HepG2 (cell line): ENCODE measurements around the gene AFTPH. TPM values are rescaled to one million over a fixed set of nuclear protein-coding genes. Genes with fewer than 3 reads are reported as not detected.

Experiments
- CENPX ChIP-seq: sonication (generic); formaldehyde crosslinking; IDR thresholded peaks from 2 replicates; pipeline ENCODE4 v1.9.0; 2021; ENCODE audit warnings: mild to moderate bottlenecking, missing genetic modification reagents, moderate library complexity
- HOXA5 ChIP-seq: sonication (generic); formaldehyde crosslinking; IDR thresholded peaks from 2 replicates; pipeline ENCODE4 v1.4.0; 2020; ENCODE audit warnings: missing genetic modification reagents
- JUND ChIP-seq: sonication (generic); formaldehyde crosslinking; IDR thresholded peaks from 2 replicates; pipeline ENCODE4 v1.8.0; 2022; ENCODE audit warnings: mild to moderate bottlenecking, missing genetic modification reagents
- MAFG ChIP-seq: sonication (generic); formaldehyde crosslinking; IDR thresholded peaks from 2 replicates; pipeline ENCODE4 v1.5.1; 2020; ENCODE audit warnings: mild to moderate bottlenecking, missing genetic modification reagents
- NPAS2 ChIP-seq: sonication (generic); formaldehyde crosslinking; IDR thresholded peaks from 2 replicates; pipeline ENCODE4 v1.8.0; 2022; ENCODE audit warnings: mild to moderate bottlenecking, missing genetic modification reagents, borderline replicate concordance
- PAF1 ChIP-seq: IDR thresholded peaks from 2 replicates; pipeline ENCODE4 v1.6.1; 2016; ENCODE audit warnings: missing genetic modification reagents, missing compliant biosample characterization
- ZNF674 ChIP-seq: sonication (generic); formaldehyde crosslinking; IDR thresholded peaks from 2 replicates; pipeline ENCODE4 v1.5.0; 2020; ENCODE audit warnings: low read depth, mild to moderate bottlenecking, missing genetic modification reagents
- polyA plus RNA-seq, 8 experiments: library from polyadenylated mRNA; depleted of rRNA in 3 of 8; stranded (reverse) in 7 of 8; unstranded in 1 of 8; fragments of >200 nt; fragmentation: Illumina TruSeq in 4 of 8; extraction: Trizol in 4 of 8; gene quantifications; 2 replicates each; pipeline versions ENCODE4 v1.2.1 to v1.2.3, GENCODE V29; 2011 to 2016; ENCODE audit warnings: low read depth in 4 of 8, missing spikeins in 1 of 8, mixed read lengths in 1 of 8; ENCODE audit not compliant: insufficient read depth in 1 of 8
- total RNA-seq, 5 experiments: library from RNA; depleted of rRNA; stranded (reverse); fragments of >200 nt; fragmentation: Illumina TruSeq; extraction: Trizol; gene quantifications; 2 replicates each; pipeline ENCODE4 v1.2.3, GENCODE V29; 2016; ENCODE audit warnings: low read depth in 1 of 5
- TF ChIP-seq, protein P1 (sequence below): sonication (generic); formaldehyde crosslinking; IDR thresholded peaks from 2 replicates; pipeline ENCODE4 v1.4.0; 2020; ENCODE audit warnings: mild to moderate bottlenecking, missing genetic modification reagents
- TF ChIP-seq, protein P2 (sequence below): sonication (generic); formaldehyde crosslinking; IDR thresholded peaks from 2 replicates; pipeline ENCODE4 v1.8.0; 2022; ENCODE audit warnings: mild to moderate bottlenecking, missing genetic modification reagents, moderate library complexity
- TF ChIP-seq, protein P3 (sequence below): sonication (generic); formaldehyde crosslinking; IDR thresholded peaks from 2 replicates; pipeline ENCODE4 v1.4.0; 2020; ENCODE audit warnings: mild to moderate bottlenecking, missing genetic modification reagents
- TF ChIP-seq, protein P4 (sequence below): sonication (generic); formaldehyde crosslinking; IDR thresholded peaks from 2 replicates; pipeline ENCODE4 v1.9.0; 2021; ENCODE audit warnings: mild to moderate bottlenecking, missing genetic modification reagents
- TF ChIP-seq, protein P5 (sequence below): IDR thresholded peaks from 2 replicates; pipeline ENCODE4 v1.6.1; 2016; ENCODE audit warnings: mild to moderate bottlenecking
- TF ChIP-seq, protein P6 (sequence below): sonication (generic); formaldehyde crosslinking; IDR thresholded peaks from 2 replicates; pipeline ENCODE4 v1.5.1; 2020; ENCODE audit warnings: mild to moderate bottlenecking, missing genetic modification reagents

Gene AFTPH
- total and polyA plus RNA-seq, 2 of the 13 experiments (the other 11 are each of a cell fraction or from before 2014, with no cell fraction given): 27.5 to 36.8 TPM

DNA sequence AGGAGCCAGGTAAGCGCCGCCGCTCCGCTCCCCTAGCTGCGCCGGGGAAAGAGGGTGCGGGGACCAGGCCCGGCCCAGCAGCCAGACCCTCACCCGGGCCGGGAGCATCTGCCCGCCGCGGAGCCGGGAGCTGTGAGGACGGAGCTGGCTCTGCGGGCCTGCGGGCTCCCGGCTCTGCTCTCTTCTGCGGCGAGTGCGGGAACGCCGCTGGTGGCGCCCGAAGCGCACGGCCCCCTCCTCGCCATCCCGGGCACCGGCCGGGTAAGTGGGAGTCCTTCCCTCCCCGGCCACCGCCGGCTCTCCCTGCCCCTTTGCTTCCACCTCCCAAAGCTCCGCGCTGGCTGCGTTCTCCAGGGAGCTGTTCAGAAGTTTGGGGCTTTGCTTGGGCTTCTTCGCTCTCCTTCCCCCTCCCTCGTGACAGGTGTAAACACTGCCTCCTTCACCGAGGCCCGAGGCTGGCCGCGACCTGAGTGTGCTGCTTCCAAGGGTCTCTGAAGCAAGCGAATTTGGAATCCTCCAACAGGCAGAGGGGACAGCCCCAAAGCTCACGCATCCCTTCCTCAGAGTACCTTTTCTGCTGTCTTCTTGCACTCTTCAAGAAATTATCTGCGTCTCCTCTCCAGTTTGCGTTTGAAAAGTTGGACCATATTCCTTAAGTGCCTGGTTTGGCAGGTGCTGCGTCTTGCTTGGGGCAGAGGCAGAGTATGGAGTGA, 632 bp downstream of the AFTPH start (continued):
- no peak for TF ChIP-seq PAF1 (CRISPR knock-in tag)
- no peak for TF ChIP-seq CENPX (CRISPR knock-in tag)
- peak; percentile 90; the same call in 1 of the 2 replicates for TF ChIP-seq HOXA5 (CRISPR knock-in tag)
- TF ChIP-seq, protein P1, sequence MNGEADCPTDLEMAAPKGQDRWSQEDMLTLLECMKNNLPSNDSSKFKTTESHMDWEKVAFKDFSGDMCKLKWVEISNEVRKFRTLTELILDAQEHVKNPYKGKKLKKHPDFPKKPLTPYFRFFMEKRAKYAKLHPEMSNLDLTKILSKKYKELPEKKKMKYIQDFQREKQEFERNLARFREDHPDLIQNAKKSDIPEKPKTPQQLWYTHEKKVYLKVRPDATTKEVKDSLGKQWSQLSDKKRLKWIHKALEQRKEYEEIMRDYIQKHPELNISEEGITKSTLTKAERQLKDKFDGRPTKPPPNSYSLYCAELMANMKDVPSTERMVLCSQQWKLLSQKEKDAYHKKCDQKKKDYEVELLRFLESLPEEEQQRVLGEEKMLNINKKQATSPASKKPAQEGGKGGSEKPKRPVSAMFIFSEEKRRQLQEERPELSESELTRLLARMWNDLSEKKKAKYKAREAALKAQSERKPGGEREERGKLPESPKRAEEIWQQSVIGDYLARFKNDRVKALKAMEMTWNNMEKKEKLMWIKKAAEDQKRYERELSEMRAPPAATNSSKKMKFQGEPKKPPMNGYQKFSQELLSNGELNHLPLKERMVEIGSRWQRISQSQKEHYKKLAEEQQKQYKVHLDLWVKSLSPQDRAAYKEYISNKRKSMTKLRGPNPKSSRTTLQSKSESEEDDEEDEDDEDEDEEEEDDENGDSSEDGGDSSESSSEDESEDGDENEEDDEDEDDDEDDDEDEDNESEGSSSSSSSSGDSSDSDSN (CRISPR knock-in tag): peak; percentile 96
- TF ChIP-seq, protein P2, sequence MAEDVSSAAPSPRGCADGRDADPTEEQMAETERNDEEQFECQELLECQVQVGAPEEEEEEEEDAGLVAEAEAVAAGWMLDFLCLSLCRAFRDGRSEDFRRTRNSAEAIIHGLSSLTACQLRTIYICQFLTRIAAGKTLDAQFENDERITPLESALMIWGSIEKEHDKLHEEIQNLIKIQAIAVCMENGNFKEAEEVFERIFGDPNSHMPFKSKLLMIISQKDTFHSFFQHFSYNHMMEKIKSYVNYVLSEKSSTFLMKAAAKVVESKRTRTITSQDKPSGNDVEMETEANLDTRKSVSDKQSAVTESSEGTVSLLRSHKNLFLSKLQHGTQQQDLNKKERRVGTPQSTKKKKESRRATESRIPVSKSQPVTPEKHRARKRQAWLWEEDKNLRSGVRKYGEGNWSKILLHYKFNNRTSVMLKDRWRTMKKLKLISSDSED (CRISPR knock-in tag): no peak
- TF ChIP-seq NPAS2: no peak
- TF ChIP-seq, protein P3, sequence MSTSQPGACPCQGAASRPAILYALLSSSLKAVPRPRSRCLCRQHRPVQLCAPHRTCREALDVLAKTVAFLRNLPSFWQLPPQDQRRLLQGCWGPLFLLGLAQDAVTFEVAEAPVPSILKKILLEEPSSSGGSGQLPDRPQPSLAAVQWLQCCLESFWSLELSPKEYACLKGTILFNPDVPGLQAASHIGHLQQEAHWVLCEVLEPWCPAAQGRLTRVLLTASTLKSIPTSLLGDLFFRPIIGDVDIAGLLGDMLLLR: peak; percentile 81; the same call in 1 of the 2 replicates
- TF ChIP-seq JUND: no peak
- TF ChIP-seq, protein P4, sequence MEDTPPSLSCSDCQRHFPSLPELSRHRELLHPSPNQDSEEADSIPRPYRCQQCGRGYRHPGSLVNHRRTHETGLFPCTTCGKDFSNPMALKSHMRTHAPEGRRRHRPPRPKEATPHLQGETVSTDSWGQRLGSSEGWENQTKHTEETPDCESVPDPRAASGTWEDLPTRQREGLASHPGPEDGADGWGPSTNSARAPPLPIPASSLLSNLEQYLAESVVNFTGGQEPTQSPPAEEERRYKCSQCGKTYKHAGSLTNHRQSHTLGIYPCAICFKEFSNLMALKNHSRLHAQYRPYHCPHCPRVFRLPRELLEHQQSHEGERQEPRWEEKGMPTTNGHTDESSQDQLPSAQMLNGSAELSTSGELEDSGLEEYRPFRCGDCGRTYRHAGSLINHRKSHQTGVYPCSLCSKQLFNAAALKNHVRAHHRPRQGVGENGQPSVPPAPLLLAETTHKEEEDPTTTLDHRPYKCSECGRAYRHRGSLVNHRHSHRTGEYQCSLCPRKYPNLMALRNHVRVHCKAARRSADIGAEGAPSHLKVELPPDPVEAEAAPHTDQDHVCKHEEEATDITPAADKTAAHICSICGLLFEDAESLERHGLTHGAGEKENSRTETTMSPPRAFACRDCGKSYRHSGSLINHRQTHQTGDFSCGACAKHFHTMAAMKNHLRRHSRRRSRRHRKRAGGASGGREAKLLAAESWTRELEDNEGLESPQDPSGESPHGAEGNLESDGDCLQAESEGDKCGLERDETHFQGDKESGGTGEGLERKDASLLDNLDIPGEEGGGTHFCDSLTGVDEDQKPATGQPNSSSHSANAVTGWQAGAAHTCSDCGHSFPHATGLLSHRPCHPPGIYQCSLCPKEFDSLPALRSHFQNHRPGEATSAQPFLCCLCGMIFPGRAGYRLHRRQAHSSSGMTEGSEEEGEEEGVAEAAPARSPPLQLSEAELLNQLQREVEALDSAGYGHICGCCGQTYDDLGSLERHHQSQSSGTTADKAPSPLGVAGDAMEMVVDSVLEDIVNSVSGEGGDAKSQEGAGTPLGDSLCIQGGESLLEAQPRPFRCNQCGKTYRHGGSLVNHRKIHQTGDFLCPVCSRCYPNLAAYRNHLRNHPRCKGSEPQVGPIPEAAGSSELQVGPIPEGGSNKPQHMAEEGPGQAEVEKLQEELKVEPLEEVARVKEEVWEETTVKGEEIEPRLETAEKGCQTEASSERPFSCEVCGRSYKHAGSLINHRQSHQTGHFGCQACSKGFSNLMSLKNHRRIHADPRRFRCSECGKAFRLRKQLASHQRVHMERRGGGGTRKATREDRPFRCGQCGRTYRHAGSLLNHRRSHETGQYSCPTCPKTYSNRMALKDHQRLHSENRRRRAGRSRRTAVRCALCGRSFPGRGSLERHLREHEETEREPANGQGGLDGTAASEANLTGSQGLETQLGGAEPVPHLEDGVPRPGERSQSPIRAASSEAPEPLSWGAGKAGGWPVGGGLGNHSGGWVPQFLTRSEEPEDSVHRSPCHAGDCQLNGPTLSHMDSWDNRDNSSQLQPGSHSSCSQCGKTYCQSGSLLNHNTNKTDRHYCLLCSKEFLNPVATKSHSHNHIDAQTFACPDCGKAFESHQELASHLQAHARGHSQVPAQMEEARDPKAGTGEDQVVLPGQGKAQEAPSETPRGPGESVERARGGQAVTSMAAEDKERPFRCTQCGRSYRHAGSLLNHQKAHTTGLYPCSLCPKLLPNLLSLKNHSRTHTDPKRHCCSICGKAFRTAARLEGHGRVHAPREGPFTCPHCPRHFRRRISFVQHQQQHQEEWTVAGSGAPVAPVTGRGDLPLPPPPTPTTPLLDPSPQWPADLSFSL: no peak
- TF ChIP-seq, protein P5, sequence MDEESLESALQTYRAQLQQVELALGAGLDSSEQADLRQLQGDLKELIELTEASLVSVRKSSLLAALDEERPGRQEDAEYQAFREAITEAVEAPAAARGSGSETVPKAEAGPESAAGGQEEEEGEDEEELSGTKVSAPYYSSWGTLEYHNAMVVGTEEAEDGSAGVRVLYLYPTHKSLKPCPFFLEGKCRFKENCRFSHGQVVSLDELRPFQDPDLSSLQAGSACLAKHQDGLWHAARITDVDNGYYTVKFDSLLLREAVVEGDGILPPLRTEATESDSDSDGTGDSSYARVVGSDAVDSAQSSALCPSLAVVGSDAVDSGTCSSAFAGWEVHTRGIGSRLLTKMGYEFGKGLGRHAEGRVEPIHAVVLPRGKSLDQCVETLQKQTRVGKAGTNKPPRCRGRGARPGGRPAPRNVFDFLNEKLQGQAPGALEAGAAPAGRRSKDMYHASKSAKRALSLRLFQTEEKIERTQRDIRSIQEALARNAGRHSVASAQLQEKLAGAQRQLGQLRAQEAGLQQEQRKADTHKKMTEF (CRISPR knock-in tag): 0 out of 2 replicates have a peak, but pooled peaks have one; percentile 43
- TF ChIP-seq MAFG (CRISPR knock-in tag): no peak
- TF ChIP-seq, protein P6, sequence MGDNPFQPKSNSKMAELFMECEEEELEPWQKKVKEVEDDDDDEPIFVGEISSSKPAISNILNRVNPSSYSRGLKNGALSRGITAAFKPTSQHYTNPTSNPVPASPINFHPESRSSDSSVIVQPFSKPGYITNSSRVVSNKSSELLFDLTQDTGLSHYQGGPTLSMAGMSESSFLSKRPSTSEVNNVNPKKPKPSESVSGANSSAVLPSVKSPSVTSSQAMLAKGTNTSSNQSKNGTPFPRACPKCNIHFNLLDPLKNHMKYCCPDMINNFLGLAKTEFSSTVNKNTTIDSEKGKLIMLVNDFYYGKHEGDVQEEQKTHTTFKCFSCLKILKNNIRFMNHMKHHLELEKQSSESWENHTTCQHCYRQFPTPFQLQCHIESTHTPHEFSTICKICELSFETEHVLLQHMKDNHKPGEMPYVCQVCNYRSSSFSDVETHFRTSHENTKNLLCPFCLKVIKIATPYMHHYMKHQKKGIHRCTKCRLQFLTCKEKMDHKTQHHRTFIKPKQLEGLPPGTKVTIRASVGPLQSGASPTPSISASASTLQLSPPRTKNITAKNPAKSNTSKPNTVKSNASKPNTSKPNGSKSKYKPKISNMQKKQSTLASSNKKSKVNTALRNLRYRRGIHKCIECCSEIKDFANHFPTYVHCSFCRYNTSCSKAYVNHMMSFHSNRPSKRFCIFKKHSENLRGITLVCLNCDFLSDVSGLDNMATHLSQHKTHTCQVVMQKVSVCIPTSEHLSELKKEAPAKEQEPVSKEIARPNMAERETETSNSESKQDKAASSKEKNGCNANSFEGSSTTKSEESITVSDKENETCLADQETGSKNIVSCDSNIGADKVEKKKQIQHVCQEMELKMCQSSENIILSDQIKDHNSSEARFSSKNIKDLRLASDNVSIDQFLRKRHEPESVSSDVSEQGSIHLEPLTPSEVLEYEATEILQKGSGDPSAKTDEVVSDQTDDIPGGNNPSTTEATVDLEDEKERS: no peak
- TF ChIP-seq ZNF674 (CRISPR knock-in tag): no peak
